ENCODE measurements around the gene RAD21L1.

DNA sequence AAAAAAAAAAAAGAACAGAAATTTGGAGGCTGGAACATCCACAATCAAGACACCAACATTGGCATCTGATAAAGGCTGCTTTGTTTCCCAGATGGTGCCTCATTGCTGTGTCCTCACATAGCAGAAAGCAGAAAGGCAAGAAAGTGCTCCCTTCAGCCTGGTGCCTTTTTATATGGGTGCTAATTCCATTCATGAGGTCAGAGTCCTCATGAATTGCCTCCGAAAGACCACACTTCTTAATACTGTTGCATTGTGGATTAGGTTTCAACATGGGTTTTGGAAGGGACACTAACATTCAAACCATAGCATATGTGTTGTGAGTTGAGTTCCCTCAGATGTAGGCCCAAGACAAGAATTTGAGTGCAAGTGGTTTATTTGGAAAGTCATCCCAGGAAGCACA lies 30.6 kb upstream of the RAD21L1 start:
- no peak for TF ChIP-seq CTCF (IDR thresholded peaks at IDR 0.05; ENCODE audit: low read depth, low read length, missing input control)
- TF ChIP-seq REST (IDR thresholded peaks at IDR 0.05), result no peak
- no peak for TF ChIP-seq GABPA (IDR thresholded peaks at IDR 0.05 in 1 of 2, conservative IDR thresholded peaks at IDR 0.05 in 1 of 2)
- TF ChIP-seq, protein P1, sequence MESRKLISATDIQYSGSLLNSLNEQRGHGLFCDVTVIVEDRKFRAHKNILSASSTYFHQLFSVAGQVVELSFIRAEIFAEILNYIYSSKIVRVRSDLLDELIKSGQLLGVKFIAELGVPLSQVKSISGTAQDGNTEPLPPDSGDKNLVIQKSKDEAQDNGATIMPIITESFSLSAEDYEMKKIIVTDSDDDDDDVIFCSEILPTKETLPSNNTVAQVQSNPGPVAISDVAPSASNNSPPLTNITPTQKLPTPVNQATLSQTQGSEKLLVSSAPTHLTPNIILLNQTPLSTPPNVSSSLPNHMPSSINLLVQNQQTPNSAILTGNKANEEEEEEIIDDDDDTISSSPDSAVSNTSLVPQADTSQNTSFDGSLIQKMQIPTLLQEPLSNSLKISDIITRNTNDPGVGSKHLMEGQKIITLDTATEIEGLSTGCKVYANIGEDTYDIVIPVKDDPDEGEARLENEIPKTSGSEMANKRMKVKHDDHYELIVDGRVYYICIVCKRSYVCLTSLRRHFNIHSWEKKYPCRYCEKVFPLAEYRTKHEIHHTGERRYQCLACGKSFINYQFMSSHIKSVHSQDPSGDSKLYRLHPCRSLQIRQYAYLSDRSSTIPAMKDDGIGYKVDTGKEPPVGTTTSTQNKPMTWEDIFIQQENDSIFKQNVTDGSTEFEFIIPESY (IDR thresholded peaks at IDR 0.05), result no peak
- TF ChIP-seq SP1 (IDR thresholded peaks at IDR 0.05), result no peak
- no peak for TF ChIP-seq FOXA1 (IDR thresholded peaks at IDR 0.05)
- TF ChIP-seq MAX (IDR thresholded peaks at IDR 0.05), result no peak
- no peak for TF ChIP-seq EGR1 (IDR thresholded peaks at IDR 0.05; ENCODE audit: low read depth in 2 of 2)
- TF ChIP-seq RAD21 (IDR thresholded peaks at IDR 0.05), result no peak

All from liver (tissue), 3 donors.